Measurements from ENCODE around the gene TEAD1. TPM values are rescaled to one million over a fixed set of nuclear protein-coding genes. Genes with fewer than 3 reads are reported as not detected.

TEAD1 gene
- total RNA-seq, 1 donor from 2014 or later, result 17.6 TPM

DNA sequence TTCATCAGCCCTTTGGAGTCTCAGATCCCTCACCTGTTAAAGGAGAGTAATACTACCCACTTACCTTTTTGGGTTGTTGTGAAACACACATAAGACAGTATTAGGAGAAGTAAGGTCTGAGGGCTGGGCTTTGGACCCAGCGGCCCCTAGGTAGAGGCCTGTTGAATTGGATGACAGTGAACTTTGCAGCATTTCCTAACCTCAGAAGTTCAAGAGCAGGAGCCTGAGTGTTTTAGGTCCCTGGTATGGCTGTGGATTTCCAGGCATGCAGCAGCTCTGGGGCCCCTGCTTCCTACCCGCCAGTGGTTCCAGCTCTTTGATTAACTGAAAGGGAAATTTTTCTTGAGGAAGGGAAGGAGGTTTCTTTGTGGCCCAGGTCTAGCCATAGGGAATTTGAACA lies 58.9 kb downstream of the TEAD1 start:
- FAIRE-seq (no peak), DNase-seq (ENCODE audit: low read depth) (no peak)
- no peaks in the 10 kb centered on the region for H3K27me3 ChIP-seq (ENCODE audit: control insufficient read depth, insufficient read depth, low read length)
- TF ChIP-seq CTCF (IDR thresholded peaks at IDR 0.05; ENCODE audit: insufficient read depth, low read length, severe bottlenecking), result no peak
- H3K36me3 ChIP-seq (ENCODE audit: control insufficient read depth, insufficient read depth, low read length), result no peaks in the 10 kb centered on the region
- H3K4me3 ChIP-seq (ENCODE audit: low read depth, low read length), result no peak overlapping the region

DNA sequence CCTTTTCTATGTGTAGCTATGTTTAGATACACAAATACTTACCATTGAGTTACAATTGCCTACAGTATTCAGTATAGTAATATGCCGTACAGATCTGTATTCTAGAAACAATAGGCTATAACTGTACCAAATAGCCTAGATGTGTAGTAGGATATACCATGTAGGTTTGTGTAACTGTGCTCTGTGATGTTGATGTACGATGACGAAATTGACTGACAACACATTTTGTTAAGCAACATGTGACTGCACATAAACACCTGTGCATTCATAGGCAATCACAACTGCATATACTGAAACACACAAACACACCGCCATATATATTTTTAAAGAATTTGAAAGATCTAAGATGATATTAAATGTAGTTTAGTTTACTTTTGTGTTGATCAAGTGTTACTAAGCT lies 60.4 kb downstream of the TEAD1 start:
- no peak for DNase-seq (ENCODE audit: low read depth)
- Histone ChIP-seq H3K36me3 (ENCODE audit: control insufficient read depth, insufficient read depth, low read length) (no peaks in the 10 kb centered on the region), H3K27me3 (ENCODE audit: control insufficient read depth, insufficient read depth, low read length) (no peaks in the 10 kb centered on the region), H3K4me3 (ENCODE audit: low read depth, low read length) (no peak overlapping the region)
- no peak for FAIRE-seq
- TF ChIP-seq CTCF (IDR thresholded peaks at IDR 0.05; ENCODE audit: insufficient read depth, low read length, severe bottlenecking), result no peak

GRCh38 chr11:12735262-12735661 lies 61.0 kb downstream of the TEAD1 start:
- FAIRE-seq (no peak), DNase-seq (ENCODE audit: low read depth) (no peak)
- H3K4me3 ChIP-seq (ENCODE audit: low read depth, low read length), result no peak overlapping the region
- H3K36me3 ChIP-seq (ENCODE audit: control insufficient read depth, insufficient read depth, low read length), result no peaks in the 10 kb centered on the region
- no peaks in the 10 kb centered on the region for H3K27me3 ChIP-seq (ENCODE audit: control insufficient read depth, insufficient read depth, low read length)
- TF ChIP-seq CTCF (IDR thresholded peaks at IDR 0.05; ENCODE audit: insufficient read depth, low read length, severe bottlenecking), result no peak

GRCh38 chr11:12737024-12737423 lies 62.8 kb downstream of the TEAD1 start:
- DNase-seq (ENCODE audit: low read depth), result no peak
- Histone ChIP-seq H3K27me3 (ENCODE audit: control insufficient read depth, insufficient read depth, low read length) (no peaks in the 10 kb centered on the region), H3K36me3 (ENCODE audit: control insufficient read depth, insufficient read depth, low read length) (no peaks in the 10 kb centered on the region), H3K4me3 (ENCODE audit: low read depth, low read length) (no peak overlapping the region)
- no peak for TF ChIP-seq CTCF (IDR thresholded peaks at IDR 0.05; ENCODE audit: insufficient read depth, low read length, severe bottlenecking)
- no peak for FAIRE-seq

DNA sequence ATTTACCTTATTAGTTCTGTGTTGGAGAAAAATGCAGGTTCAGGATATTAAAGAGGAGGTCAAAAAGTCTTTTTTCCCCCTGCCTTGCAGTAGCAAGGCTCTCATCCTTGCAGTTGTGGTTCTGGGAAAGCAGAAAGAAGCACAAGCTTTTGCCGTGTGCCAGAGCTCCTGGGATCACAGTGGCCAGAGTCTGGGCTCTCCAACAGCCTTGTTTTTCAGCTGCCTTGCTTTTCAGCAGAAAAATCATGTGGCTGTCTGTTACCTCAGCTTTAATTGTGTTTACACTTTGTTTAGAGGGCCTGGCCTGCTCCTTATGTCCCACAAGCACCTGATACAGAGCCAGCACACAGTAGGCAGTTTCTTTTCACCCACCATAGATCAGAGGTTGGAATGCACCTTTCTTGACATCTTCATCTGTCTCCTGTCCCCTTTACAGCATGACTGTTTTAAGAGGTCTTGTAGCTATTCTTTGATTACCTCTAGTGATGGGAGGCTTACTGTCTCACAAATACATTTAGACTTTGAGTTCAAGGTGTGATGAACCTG lies 67.5 kb downstream of the TEAD1 start:
- TF ChIP-seq CTCF (IDR thresholded peaks at IDR 0.05; ENCODE audit: insufficient read depth, low read length, severe bottlenecking), result no peak
- no peak for DNase-seq (ENCODE audit: low read depth)
- FAIRE-seq, result no peak
- H3K27me3 ChIP-seq (ENCODE audit: control insufficient read depth, insufficient read depth, low read length), result no peaks in the 10 kb centered on the region
- H3K36me3 ChIP-seq (ENCODE audit: control insufficient read depth, insufficient read depth, low read length), result no peaks in the 10 kb centered on the region
- no peak overlapping the region for H3K4me3 ChIP-seq (ENCODE audit: low read depth, low read length)

DNA sequence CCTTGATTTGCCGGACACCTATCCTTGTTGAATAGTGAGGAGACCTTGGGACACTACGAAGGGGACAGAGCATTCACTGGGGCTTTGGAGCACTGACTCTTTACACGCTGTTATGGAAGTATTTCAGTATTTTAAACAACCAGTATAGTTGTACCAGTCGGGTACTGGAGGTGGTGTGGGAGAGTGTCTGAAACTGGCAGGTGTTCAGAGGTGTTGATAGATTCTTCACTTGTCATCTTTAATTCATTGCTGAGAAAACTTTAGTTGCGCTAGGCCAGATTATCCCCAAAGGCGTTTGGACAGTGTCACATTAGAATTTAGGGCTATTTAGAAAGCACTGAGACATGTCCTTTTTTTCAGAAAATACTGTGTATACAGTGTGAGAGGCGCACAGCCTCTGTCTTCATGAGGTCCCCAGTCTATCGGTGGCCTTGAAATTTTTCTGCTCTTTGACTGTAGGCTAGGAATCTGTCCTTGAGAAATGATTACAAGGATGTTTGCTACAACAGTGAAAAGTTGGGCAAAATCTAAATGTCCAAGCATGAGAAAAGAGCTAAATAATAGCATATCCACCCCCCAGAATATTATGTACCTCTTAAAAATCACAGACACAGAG lies 69.7 kb downstream of the TEAD1 start:
- DNase-seq (ENCODE audit: low read depth) (no peak), FAIRE-seq (no peak)
- Histone ChIP-seq H3K4me3 (ENCODE audit: low read depth, low read length) (no peak overlapping the region), H3K27me3 (ENCODE audit: control insufficient read depth, insufficient read depth, low read length) (no peaks in the 10 kb centered on the region), H3K36me3 (ENCODE audit: control insufficient read depth, insufficient read depth, low read length) (no peaks in the 10 kb centered on the region)
- no peak for TF ChIP-seq CTCF (IDR thresholded peaks at IDR 0.05; ENCODE audit: insufficient read depth, low read length, severe bottlenecking)

All from bronchial epithelial cell (primary cell).